K562 (cell line): ENCODE results near the gene CLIC3. TPM values are rescaled to one million over a fixed set of nuclear protein-coding genes. Genes with fewer than 3 reads are reported as not detected.

Experiments
- CBFA2T2 ChIP-seq: fragments of 450-650 bp; conservative IDR thresholded peaks from 2 replicates; pipeline ENCODE4 v1.6.1; 2017; ENCODE audit warnings: mild to moderate bottlenecking
- CBFA2T3 ChIP-seq: fragments of 450-650 bp; IDR thresholded peaks from 2 replicates; pipeline ENCODE4 v1.6.1; 2017
- CLOCK ChIP-seq: fragments of 250-450 bp; sonication (Bioruptor Pico); IDR thresholded peaks from 2 replicates; pipeline ENCODE4 v1.4.0; 2020; ENCODE audit warnings: mild to moderate bottlenecking, moderate library complexity, borderline replicate concordance
- DDX20 ChIP-seq: fragments of 450-650 bp; IDR thresholded peaks from 2 replicates; pipeline ENCODE4 v1.6.1; 2016; ENCODE audit warnings: missing genetic modification characterization, low read depth, mild to moderate bottlenecking, missing compliant biosample characterization, moderate library complexity
- ELF4 ChIP-seq: fragments of 450-650 bp; formaldehyde crosslinking; IDR thresholded peaks from 2 replicates; pipeline ENCODE4 v1.4.0; 2022; ENCODE audit warnings: missing genetic modification characterization
- HLTF ChIP-seq: fragments of 450-650 bp; IDR thresholded peaks from 2 replicates; pipeline ENCODE4 v1.6.1; 2016
- MYC ChIP-seq, 2 experiments: fragments of 250-450 bp in 1 of 2; sonication (Bioruptor Pico) in 1 of 2; IDR thresholded peaks; 2 replicates each; pipeline versions ENCODE4 v1.5.1 to v1.6.1; 2012 to 2021; ENCODE audit warnings: low read depth in 2 of 2, borderline replicate concordance in 1 of 2, improper control_type of control experiment in 1 of 2, low read length in 1 of 2, mild to moderate bottlenecking in 1 of 2, moderate library complexity in 1 of 2
- NFXL1 ChIP-seq: fragments of 450-650 bp; formaldehyde crosslinking; IDR thresholded peaks from 2 replicates; pipeline ENCODE4 v1.4.0; 2021; ENCODE audit warnings: mild to moderate bottlenecking
- OTX1 ChIP-seq: fragments of 450-650 bp; formaldehyde crosslinking; IDR thresholded peaks from 2 replicates; pipeline ENCODE4 v1.4.0; 2022; ENCODE audit warnings: mild to moderate bottlenecking
- POLR2G ChIP-seq: fragments of 200-400 bp; formaldehyde crosslinking; IDR thresholded peaks from 2 replicates; pipeline ENCODE4 v1.6.1; 2017; ENCODE audit warnings: low read depth, mild to moderate bottlenecking, antibody characterized with exemption, low read length, moderate library complexity
- RBM34 ChIP-seq: fragments of 200-400 bp; formaldehyde crosslinking; IDR thresholded peaks from 2 replicates; pipeline ENCODE4 v1.6.1; 2018; ENCODE audit warnings: low read length, borderline replicate concordance; ENCODE audit not compliant: insufficient read depth
- RERE ChIP-seq: sonication (generic); formaldehyde crosslinking; IDR thresholded peaks from 2 replicates; pipeline ENCODE4 v1.8.0; 2023; ENCODE audit warnings: missing genetic modification reagents, mild to moderate bottlenecking, borderline replicate concordance
- SMARCE1 ChIP-seq: fragments of 450-650 bp; IDR thresholded peaks from 2 replicates; pipeline ENCODE4 v1.7.1; 2016; ENCODE audit warnings: mild to moderate bottlenecking
- TAF15 ChIP-seq: fragments of 200-400 bp; formaldehyde crosslinking; IDR thresholded peaks from 2 replicates; pipeline ENCODE4 v1.6.1; 2017; ENCODE audit warnings: mild to moderate bottlenecking, low read depth, low read length, moderate library complexity
- TOE1 ChIP-seq, 2 experiments: fragments of 450-650 bp in 1 of 2; sonication (generic) in 1 of 2; formaldehyde crosslinking in 1 of 2; IDR thresholded peaks; 2 replicates each; pipeline versions ENCODE4 v1.7.1 to v1.8.0; 2016 to 2022; ENCODE audit warnings: borderline replicate concordance in 2 of 2, mild to moderate bottlenecking in 2 of 2, antibody characterized with exemption in 1 of 2, inconsistent platforms in 1 of 2, low read depth in 1 of 2, missing genetic modification reagents in 1 of 2, moderate library complexity in 1 of 2
- ZBTB33 ChIP-seq: sonication (generic); formaldehyde crosslinking; IDR thresholded peaks from 2 replicates; pipeline ENCODE4 v1.8.1; 2023; ENCODE audit warnings: mild to moderate bottlenecking, missing genetic modification reagents
- ZNF12 ChIP-seq: sonication (generic); formaldehyde crosslinking; IDR thresholded peaks from 2 replicates; pipeline ENCODE4 v1.4.0; 2020; ENCODE audit warnings: mild to moderate bottlenecking, missing genetic modification reagents
- ZNF583 ChIP-seq: fragments of 250-450 bp; sonication (Bioruptor Pico); IDR thresholded peaks from 2 replicates; pipeline ENCODE4 v1.4.0; 2020
- ZSCAN32 ChIP-seq: fragments of 450-650 bp; formaldehyde crosslinking; IDR thresholded peaks from 2 replicates; pipeline ENCODE4 v1.4.0; 2020; ENCODE audit warnings: mild to moderate bottlenecking, moderate library complexity
- polyA plus RNA-seq, 8 experiments: library from polyadenylated mRNA; depleted of rRNA in 4 of 8; stranded (reverse) in 5 of 8; unstranded in 3 of 8; fragments of >200 nt; fragmentation: Nextera tagmentation in 2 of 8; fragmentation: Illumina TruSeq in 1 of 8; extraction: Ambion mirVana in 2 of 8; extraction: Trizol in 1 of 8; gene quantifications; 2 replicates each; pipeline versions ENCODE4 v1.2.1 to v1.2.3, GENCODE V29; 2011 to 2014; ENCODE audit warnings: inconsistent platforms in 1 of 8, missing spikeins in 1 of 8
- total RNA-seq, 7 experiments: library from RNA; depleted of rRNA in 6 of 7; stranded (reverse); fragments of >200 nt in 6 of 7; fragmentation: Illumina TruSeq in 2 of 7; extraction: Trizol in 2 of 7; gene quantifications; 2 replicates each; pipeline versions ENCODE4 v1.2.1 to v1.2.3, GENCODE V29; 2011 to 2021; ENCODE audit warnings: low replicate concordance in 1 of 7

The CLIC3 gene
- total and polyA plus RNA-seq, 9 of the 15 experiments (the other 6 are each of a cell fraction or from before 2014, with no cell fraction given), result 0.27 to 0.29 TPM; not detected in 7

- TF ChIP-seq HLTF (no peak), TAF15 (no peak), OTX1 (CRISPR knock-in tag) (no peak), DDX20 (tag) (no peak), ELF4 (CRISPR knock-in tag) (no peak), CBFA2T3 (peak; percentile 30; the same call in 1 of the 2 replicates), MYC (IDR thresholded peaks at IDR 0.05; ENCODE audit: low read depth, low read length) (peak; percentile 49; the same call in 1 of the 2 replicates), MYC (CRISPR knock-in tag; IDR thresholded peaks at IDR 0.05; ENCODE audit: borderline replicate concordance, low read depth) (no peak), ZSCAN32 (CRISPR knock-in tag) (no peak), ZNF583 (CRISPR knock-in tag) (no peak), RBM34 (no peak), TOE1 (IDR thresholded peaks at IDR 0.05; ENCODE audit: borderline replicate concordance) (no peak), TOE1 (CRISPR knock-in tag; IDR thresholded peaks at IDR 0.05; ENCODE audit: borderline replicate concordance, low read depth) (no peak), SMARCE1 (no peak), RERE (CRISPR knock-in tag) (no peak), CLOCK (CRISPR knock-in tag) (no peak), ZNF12 (CRISPR knock-in tag) (no peak), NFXL1 (CRISPR knock-in tag) (no peak), POLR2G (peak; percentile 57), CBFA2T2 (peak; percentile 22; the same call in 1 of the 2 replicates), ZBTB33 (CRISPR knock-in tag) (no peak)
Observed at GRCh38 chr9:136964171-136964689, 32.1 kb downstream of the CLIC3 start (continued).
